Right lung (tissue), 10 donors: ENCODE data around the gene TCF19. TPM values are rescaled to one million over a fixed set of nuclear protein-coding genes. Genes with fewer than 3 reads are reported as not detected.
A peak's percentile ranks its signal among the peaks of the same experiment; 100 is the strongest.

Source experiments
- DNase-seq, 2 donors: peaks; one replicate each; pipeline ENCODE4 v3.0.0-alpha.2; 2013
- long read RNA-seq, 8 donors: transcript quantifications; one replicate each; lab custom pipeline, GENCODE V29; 2026
- polyA plus RNA-seq, 5 donors: library from polyadenylated mRNA; unstranded; fragments of 120-200 nt; gene quantifications; one replicate each; pipeline versions ENCODE4 v1.2.1 to v1.2.3, GENCODE V29; 2013; ENCODE audit warnings: inconsistent platforms in 1 of 5, low replicate concordance in 1 of 5; ENCODE audit not compliant: insufficient read length in 5 of 5, insufficient read depth in 1 of 5

The TCF19 gene
- 10 to 100 TPM; 16.1 to 25.3 (median 20.2) TPM for polyA plus RNA-seq
- long read RNA-seq, donor 1, partial matches to known transcripts, result 0 of 3 reads
- long read RNA-seq, donor 1, other reads (novel, unspliced or antisense), result 0 of 3 reads
- long read RNA-seq, donor 2, partial matches to known transcripts, result 0 of 1 reads
- long read RNA-seq, donor 2, other reads (novel, unspliced or antisense), result 0 of 1 reads
- long read RNA-seq, donor 3, partial matches to known transcripts, result 0 of 4 reads
- long read RNA-seq, donor 3, other reads (novel, unspliced or antisense), result 0 of 4 reads
- long read RNA-seq, donor 4, result 0 reads
- long read RNA-seq, donor 5, partial matches to known transcripts, result 7 of 9 reads
- long read RNA-seq, donor 5, other reads (novel, unspliced or antisense), result 0 of 9 reads
- long read RNA-seq, donor 6, partial matches to known transcripts, result 0 of 1 reads
- long read RNA-seq, donor 6, other reads (novel, unspliced or antisense), result 0 of 1 reads
- long read RNA-seq, donor 7, result 0 reads
- long read RNA-seq, donor 8, partial matches to known transcripts, result 0 of 1 reads
- long read RNA-seq, donor 8, other reads (novel, unspliced or antisense), result 0 of 1 reads

GRCh38 chr6:31158140-31158862, at the start of gene TCF19:
Gene TCF19 (plus strand): TSS chr6:31158589. CDS start chr6:31159470, 881 bp downstream.
- peak; percentile 100 for DNase-seq

- no peak for DNase-seq
Measured at GRCh38 chr6:31110825-31111582, 47.4 kb upstream of the TCF19 start.

- no peak for DNase-seq
Measured at GRCh38 chr6:31111712-31112111, 46.7 kb upstream of the TCF19 start.

GRCh38 chr6:31112478-31112877, 45.9 kb upstream of the TCF19 start, which contains the start of gene C6orf15:
Gene C6orf15 (minus strand): TSS chr6:31112575. CDS start chr6:31112555, 20 bp downstream.
- DNase-seq, result no peak

- no peak for DNase-seq
Measured at GRCh38 chr6:31113861-31114540, 44.4 kb upstream of the TCF19 start.

- no peak for DNase-seq
Measured at GRCh38 chr6:31114541-31114878, 43.9 kb upstream of the TCF19 start, which contains the start of gene PSORS1C1. Gene PSORS1C1 (plus strand): TSS chr6:31114800. CDS start chr6:31129633, 14,833 bp downstream.

GRCh38 chr6:31114970-31115849, 43.2 kb upstream of the TCF19 start:
- no peak for DNase-seq

GRCh38 chr6:31115941-31116560, 42.3 kb upstream of the TCF19 start:
- no peak for DNase-seq

- no peak for DNase-seq
Measured at GRCh38 chr6:31116661-31117385, 41.6 kb upstream of the TCF19 start.

GRCh38 chr6:31118178-31118577, 40.2 kb upstream of the TCF19 start:
- DNase-seq, result no peak

- DNase-seq, result no peak
Measured at GRCh38 chr6:31120151-31120915, 38.1 kb upstream of the TCF19 start, which contains the start of gene CDSN. Gene CDSN (minus strand): TSS chr6:31120446. CDS start chr6:31120419, 27 bp downstream.

GRCh38 chr6:31121131-31121790, 37.1 kb upstream of the TCF19 start:
- no peak for DNase-seq

GRCh38 chr6:31122791-31123706, 35.3 kb upstream of the TCF19 start:
- DNase-seq, result peak in 1 of 2 donors; percentile 81

- DNase-seq, result no peak
Measured at GRCh38 chr6:31125162-31125561, 33.2 kb upstream of the TCF19 start.

GRCh38 chr6:31125586-31126363, 32.6 kb upstream of the TCF19 start:
- no peak for DNase-seq
